ENCODE measurements around the gene RBFOX2.
"Not testable (repeated sequence)": the region's sequence is repeated elsewhere in the genome, so short reads cannot be mapped to it uniquely, and the experiment has no call there.

Gene RBFOX2

GRCh38 chr22:35795476-35795875 is 233.1 kb downstream of the RBFOX2 start:
- DNase-seq (ENCODE audit: low read depth in 2 of 2), result no peak
- TF ChIP-seq CTCF (IDR thresholded peaks at IDR 0.05; ENCODE audit: low read depth, low read length), result no peak
- no peak overlapping the region for H3K4me3 ChIP-seq (replicated peaks in 1 of 2; ENCODE audit: low read depth in 2 of 2, low read length in 2 of 2)

- no peak for TF ChIP-seq CTCF (IDR thresholded peaks at IDR 0.05; ENCODE audit: low read depth, low read length)
- no peak for DNase-seq (ENCODE audit: low read depth in 2 of 2)
- no peak overlapping the region for H3K4me3 ChIP-seq (replicated peaks in 1 of 2; ENCODE audit: low read depth in 2 of 2, low read length in 2 of 2)
These were observed 236.1 kb downstream of the RBFOX2 start for GRCh38 chr22:35792506-35792905.

GRCh38 chr22:35791788-35792187 is 236.8 kb downstream of the RBFOX2 start:
- H3K4me3 ChIP-seq (replicated peaks in 1 of 2; ENCODE audit: low read depth in 2 of 2, low read length in 2 of 2); DNase-seq (ENCODE audit: low read depth in 2 of 2): not testable (repeated sequence)

GRCh38 chr22:35785181-35785923 is 243.3 kb downstream of the RBFOX2 start:
- no peak overlapping the region for H3K4me3 ChIP-seq (replicated peaks in 1 of 2; ENCODE audit: low read depth in 2 of 2, low read length in 2 of 2)
- TF ChIP-seq CTCF (IDR thresholded peaks at IDR 0.05; ENCODE audit: low read depth, low read length), result no peak
- peak; percentile 23 to 64 for DNase-seq (ENCODE audit: low read depth in 2 of 2)

GRCh38 chr22:35784633-35785032 is 244.0 kb downstream of the RBFOX2 start:
- H3K4me3 ChIP-seq (replicated peaks in 1 of 2; ENCODE audit: low read depth in 2 of 2, low read length in 2 of 2), result no peak overlapping the region
- TF ChIP-seq CTCF (IDR thresholded peaks at IDR 0.05; ENCODE audit: low read depth, low read length), result no peak
- no peak for DNase-seq (ENCODE audit: low read depth in 2 of 2)

GRCh38 chr22:35783943-35784614 is 244.5 kb downstream of the RBFOX2 start:
- TF ChIP-seq CTCF (IDR thresholded peaks at IDR 0.05; ENCODE audit: low read depth, low read length), result no peak
- H3K4me3 ChIP-seq (replicated peaks in 1 of 2; ENCODE audit: low read depth in 2 of 2, low read length in 2 of 2), result no peak overlapping the region
- DNase-seq (ENCODE audit: low read depth in 2 of 2), result peak in 1 of 2 donors; percentile 29

GRCh38 chr22:35782504-35782903 is 246.1 kb downstream of the RBFOX2 start:
- no peak for TF ChIP-seq CTCF (IDR thresholded peaks at IDR 0.05; ENCODE audit: low read depth, low read length)
- peak in 1 of 2 donors; percentile 18 for DNase-seq (ENCODE audit: low read depth in 2 of 2)
- no peak overlapping the region for H3K4me3 ChIP-seq (replicated peaks in 1 of 2; ENCODE audit: low read depth in 2 of 2, low read length in 2 of 2)
